Left lung (tissue), 14 donors: ENCODE data around the gene MTLN. TPM values are rescaled to one million over a fixed set of nuclear protein-coding genes. Genes with fewer than 3 reads are reported as not detected.
"Not testable (repeated sequence)": the region's sequence is repeated elsewhere in the genome, so short reads cannot be mapped to it uniquely, and the experiment has no call there.

Experiments
- ATAC-seq: fragments of 200-7000 bp; cut with Tn5 transposase; one replicate; pipeline ENCODE4 v1.9.1; 2020; ENCODE audit warnings: moderate library complexity
- DNase-seq, 4 donors: peaks; one replicate each; pipeline ENCODE4 v3.0.0-alpha.2; 2013 to 2020
- H3K27ac ChIP-seq, 2 donors: fragments of 200-600 bp; sonication (generic) in 1 of 2; one replicate each; pipeline versions ENCODE4 v1.5.0 to v1.8.0; 2020 to 2021
- H3K27me3 ChIP-seq, 2 donors: fragments of 200-600 bp; sonication (generic) in 1 of 2; one replicate each; pipeline versions ENCODE4 v1.5.0 to v1.8.0; 2020 to 2021
- H3K36me3 ChIP-seq, 2 donors: fragments of 200-600 bp; sonication (generic) in 1 of 2; one replicate each; pipeline versions ENCODE4 v1.5.0 to v1.8.0; 2020 to 2021
- H3K4me1 ChIP-seq, 2 donors: fragments of 200-600 bp; one replicate each; pipeline ENCODE4 v1.8.0; 2021
- H3K4me3 ChIP-seq, 2 donors: fragments of 200-600 bp; sonication (generic) in 1 of 2; one replicate each; pipeline versions ENCODE4 v1.5.0 to v1.8.0; 2020 to 2021; ENCODE audit warnings: mild to moderate bottlenecking in 1 of 2
- H3K9me3 ChIP-seq, 2 donors: fragments of 200-600 bp; sonication (generic) in 1 of 2; one replicate each; pipeline versions ENCODE4 v1.5.0 to v1.8.0; 2020 to 2021
- intact Hi-C, 2 donors: fragments of 100-400 bp; cut with DNase I; formaldehyde crosslinking; loops; one replicate each; pipeline versions ENCODE4 v1.11.2 to v1.14.2; 2022
- long read RNA-seq, 12 donors: library from polyadenylated mRNA in 2 of 12; unstranded in 2 of 12; transcript quantifications; one replicate each; pipeline ENCODE4 v2.0.0 and lab custom pipeline, GENCODE V29; 2019 to 2026
- polyA plus RNA-seq, 6 donors: library from polyadenylated mRNA; unstranded; fragments of 120-200 nt; gene quantifications; one replicate each; pipeline ENCODE4 v1.2.1, GENCODE V29; 2013; ENCODE audit not compliant: insufficient read length in 6 of 6
- total RNA-seq, 2 donors: library from RNA; stranded (reverse); fragmentation: NEBNext Ultra II Directional; extraction: Animal tissue kit (Norgen Biotek cat#: 25700); gene quantifications; one replicate each; pipeline ENCODE4 v1.2.1, GENCODE V29; 2021
- TF ChIP-seq, protein P1 (sequence below), 2 donors: fragments of 200-600 bp; sonication (generic) in 1 of 2; IDR thresholded peaks; one replicate each; pipeline versions ENCODE4 v1.5.0 to v1.8.0; 2021; ENCODE audit warnings: antibody characterized with exemption in 2 of 2
- donor health status: DM: no; HTN: yes; CAD: no.
- donor health status: DM: no; HTN: no; CAD: no.

Gene MTLN, protein sequence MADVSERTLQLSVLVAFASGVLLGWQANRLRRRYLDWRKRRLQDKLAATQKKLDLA
- total RNA-seq (10 to 100 TPM; 57.0 to 67.8 TPM), polyA plus RNA-seq (10 to 100 TPM in 5 of 6 donors, 1 to 10 TPM in 1; 8.0 to 17.5 (median 12.4) TPM)
- long read RNA-seq, donor 1, transcript MTLN-203 (2 exons, 441 nt): major isoform, 38 of 38 reads
- long read RNA-seq, donor 1, partial matches to known transcripts: 0 of 38 reads
- long read RNA-seq, donor 1, other reads (novel, unspliced or antisense): 0 of 38 reads
- long read RNA-seq, donor 2, transcript MTLN-203 (2 exons, 441 nt): major isoform, 35 of 44 reads
- long read RNA-seq, donor 2, partial matches to known transcripts: 9 of 44 reads
- long read RNA-seq, donor 2, other reads (novel, unspliced or antisense): 0 of 44 reads
- long read RNA-seq, donor 3, transcript MTLN-203 (2 exons, 441 nt): major isoform, 35 of 35 reads
- long read RNA-seq, donor 3, partial matches to known transcripts: 0 of 35 reads
- long read RNA-seq, donor 3, other reads (novel, unspliced or antisense): 0 of 35 reads
- long read RNA-seq, donor 4, transcript MTLN-203 (2 exons, 441 nt): major isoform, 84 of 88 reads
- long read RNA-seq, donor 4, partial matches to known transcripts: 0 of 88 reads
- long read RNA-seq, donor 4, other reads (novel, unspliced or antisense): 4 of 88 reads
- long read RNA-seq, donor 5, transcript MTLN-203 (2 exons, 441 nt): major isoform, 34 of 34 reads
- long read RNA-seq, donor 5, partial matches to known transcripts: 0 of 34 reads
- long read RNA-seq, donor 5, other reads (novel, unspliced or antisense): 0 of 34 reads
- long read RNA-seq, donor 6, transcript MTLN-203 (2 exons, 441 nt): major isoform, 91 of 91 reads
- long read RNA-seq, donor 6, partial matches to known transcripts: 0 of 91 reads
- long read RNA-seq, donor 6, other reads (novel, unspliced or antisense): 0 of 91 reads
- long read RNA-seq, donor 7, transcript MTLN-203 (2 exons, 441 nt): major isoform, 24 of 24 reads
- long read RNA-seq, donor 7, partial matches to known transcripts: 0 of 24 reads
- long read RNA-seq, donor 7, other reads (novel, unspliced or antisense): 0 of 24 reads
- long read RNA-seq, donor 8, transcript MTLN-203 (2 exons, 441 nt): major isoform, 18 of 18 reads
- long read RNA-seq, donor 8, partial matches to known transcripts: 0 of 18 reads
- long read RNA-seq, donor 8, other reads (novel, unspliced or antisense): 0 of 18 reads
- long read RNA-seq, donor 9: 0 reads
- long read RNA-seq, donor 10, transcript MTLN-203 (2 exons, 441 nt): major isoform, 30 of 32 reads
- long read RNA-seq, donor 10, partial matches to known transcripts: 0 of 32 reads
- long read RNA-seq, donor 10, other reads (novel, unspliced or antisense): 2 of 32 reads
- long read RNA-seq, donor 11, transcript MTLN-203 (2 exons, 441 nt): major isoform, 41 of 41 reads
- long read RNA-seq, donor 11, partial matches to known transcripts: 0 of 41 reads
- long read RNA-seq, donor 11, other reads (novel, unspliced or antisense): 0 of 41 reads
- long read RNA-seq, donor 12, transcript MTLN-203 (2 exons, 441 nt): major isoform, 15 of 15 reads
- long read RNA-seq, donor 12, partial matches to known transcripts: 0 of 15 reads
- long read RNA-seq, donor 12, other reads (novel, unspliced or antisense): 0 of 15 reads

DNA sequence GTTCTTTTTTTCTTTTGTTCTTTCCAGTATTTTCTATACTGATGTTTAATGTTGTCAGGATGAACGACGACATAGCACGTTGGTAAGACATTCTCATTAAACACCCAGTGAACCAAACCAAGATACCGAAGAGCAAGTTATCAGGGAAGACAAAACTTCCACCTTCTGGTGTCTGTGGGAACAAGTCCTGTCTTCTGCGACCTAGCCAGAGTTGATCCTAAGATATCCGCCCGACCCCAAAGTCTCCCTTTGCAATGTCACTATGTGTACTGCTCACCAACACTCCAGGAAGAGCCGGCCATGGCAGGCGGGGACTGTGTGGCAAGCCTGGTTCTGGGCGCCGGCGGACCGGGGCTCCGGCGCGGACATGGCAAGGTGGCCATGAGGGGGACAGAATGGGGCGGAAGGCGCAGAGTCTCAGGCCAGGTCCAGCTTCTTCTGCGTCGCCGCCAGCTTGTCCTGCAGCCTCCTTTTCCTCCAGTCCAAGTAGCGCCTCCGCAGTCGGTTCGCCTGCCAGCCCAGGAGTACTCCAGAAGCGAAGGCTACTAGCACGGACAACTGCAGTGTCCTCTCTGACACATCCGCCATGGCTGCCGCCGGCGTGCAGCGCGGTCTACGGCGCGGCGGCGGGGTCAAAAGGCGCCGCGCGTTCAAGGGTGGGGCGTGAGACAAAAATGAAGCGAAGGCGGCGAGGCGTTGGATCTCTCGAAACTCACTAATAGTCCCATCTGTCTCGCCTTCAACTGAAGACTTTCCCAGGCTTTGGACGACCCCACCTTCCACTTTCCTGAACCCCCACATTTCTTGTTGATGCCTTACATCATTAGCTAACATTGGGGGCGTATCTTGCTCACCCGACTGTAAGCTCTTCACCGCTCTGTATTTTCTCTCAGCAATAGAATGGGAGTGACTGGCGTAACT, at the start of gene MTLN:
Gene MTLN (minus strand): TSS at position 610 of the 921 bp plus-strand sequence. CDS start 22 bp downstream, at position 588.
- ATAC-seq: peak; percentile 96
- TF ChIP-seq, protein P1, sequence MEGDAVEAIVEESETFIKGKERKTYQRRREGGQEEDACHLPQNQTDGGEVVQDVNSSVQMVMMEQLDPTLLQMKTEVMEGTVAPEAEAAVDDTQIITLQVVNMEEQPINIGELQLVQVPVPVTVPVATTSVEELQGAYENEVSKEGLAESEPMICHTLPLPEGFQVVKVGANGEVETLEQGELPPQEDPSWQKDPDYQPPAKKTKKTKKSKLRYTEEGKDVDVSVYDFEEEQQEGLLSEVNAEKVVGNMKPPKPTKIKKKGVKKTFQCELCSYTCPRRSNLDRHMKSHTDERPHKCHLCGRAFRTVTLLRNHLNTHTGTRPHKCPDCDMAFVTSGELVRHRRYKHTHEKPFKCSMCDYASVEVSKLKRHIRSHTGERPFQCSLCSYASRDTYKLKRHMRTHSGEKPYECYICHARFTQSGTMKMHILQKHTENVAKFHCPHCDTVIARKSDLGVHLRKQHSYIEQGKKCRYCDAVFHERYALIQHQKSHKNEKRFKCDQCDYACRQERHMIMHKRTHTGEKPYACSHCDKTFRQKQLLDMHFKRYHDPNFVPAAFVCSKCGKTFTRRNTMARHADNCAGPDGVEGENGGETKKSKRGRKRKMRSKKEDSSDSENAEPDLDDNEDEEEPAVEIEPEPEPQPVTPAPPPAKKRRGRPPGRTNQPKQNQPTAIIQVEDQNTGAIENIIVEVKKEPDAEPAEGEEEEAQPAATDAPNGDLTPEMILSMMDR (IDR thresholded peaks at IDR 0.05): no peak
- H3K9me3 ChIP-seq: no peaks in the 10 kb centered on the region
- H3K36me3 ChIP-seq: peaks cover 0 to 25% of the 10 kb centered on the region in 2 donors
- no peaks in the 10 kb centered on the region for H3K27me3 ChIP-seq
- intact Hi-C loops: no loop called here
- DNase-seq: peak; percentile 67 to 90 (median 88)
- H3K4me1 ChIP-seq: peaks cover 0 to 11% of the 10 kb centered on the region in 2 donors
- peak within 1 kb of the TSS; percentile 75 to 81 for H3K27ac ChIP-seq
- peak within 1 kb of the TSS; percentile 73 to 91 for H3K4me3 ChIP-seq

DNA sequence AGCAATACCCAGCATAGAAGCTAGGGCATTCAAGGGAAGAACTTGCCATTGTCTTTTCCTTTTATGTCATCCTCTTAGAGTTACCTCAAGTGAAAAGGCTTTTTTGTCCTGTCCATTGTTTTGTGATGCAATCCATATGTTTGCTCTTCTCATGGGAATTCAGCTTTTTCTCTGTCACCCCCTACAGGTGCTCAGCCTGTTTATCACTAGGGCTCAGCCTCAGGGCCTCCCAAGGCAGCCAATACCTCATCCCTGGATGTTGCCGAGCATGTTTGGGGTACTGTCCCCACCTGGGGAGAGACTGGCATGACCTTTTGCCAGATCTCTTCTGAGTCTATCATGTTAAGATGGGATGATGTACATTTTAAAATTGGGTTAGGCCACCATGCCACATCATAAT, 49.6 kb upstream of the MTLN start:
- intact Hi-C loops, ATAC-seq: not testable (repeated sequence)

DNA sequence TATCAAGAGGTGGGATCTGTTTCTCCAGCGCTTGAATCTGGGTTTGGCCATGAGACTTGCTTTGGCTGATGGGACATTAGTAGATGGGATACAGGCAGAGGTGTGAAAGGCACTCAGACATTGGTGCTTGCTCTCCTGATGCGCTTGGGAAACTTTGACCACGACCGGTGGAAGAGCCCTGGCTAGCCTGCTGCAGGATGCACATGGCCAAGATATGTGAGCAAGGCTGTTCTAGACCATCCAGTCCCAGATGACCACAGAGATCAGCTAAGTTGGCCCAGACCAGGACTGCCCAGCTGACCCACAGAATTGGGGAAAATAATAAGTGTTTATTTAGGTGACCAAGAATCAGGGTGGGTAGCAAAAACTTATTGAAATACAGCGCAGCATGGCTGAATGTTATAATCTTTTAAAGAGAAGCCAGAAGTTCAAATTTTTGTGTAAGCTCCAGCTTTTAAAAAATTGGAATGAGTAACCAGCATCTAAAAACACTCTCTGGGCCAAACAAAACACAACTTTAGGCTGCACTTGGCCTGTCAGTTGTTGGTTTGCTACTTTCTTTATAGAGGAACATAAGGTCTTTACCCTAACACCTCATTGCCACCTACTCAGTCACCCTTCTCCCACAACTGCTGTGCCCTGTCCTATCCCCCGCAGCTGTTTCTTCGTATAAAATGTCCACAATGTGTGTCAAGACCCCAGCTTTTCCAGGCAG, 35.9 kb upstream of the MTLN start:
- H3K27ac ChIP-seq, intact Hi-C loops, H3K36me3 ChIP-seq, H3K27me3 ChIP-seq, ATAC-seq, H3K9me3 ChIP-seq, H3K4me3 ChIP-seq, H3K4me1 ChIP-seq: not testable (repeated sequence)
- peak in 1 of 4 donors; percentile 23 for DNase-seq

More for the DNA sequence above, 49.6 kb upstream of the MTLN start:
- not testable (repeated sequence) for H3K4me3 ChIP-seq, H3K4me1 ChIP-seq, H3K9me3 ChIP-seq, H3K36me3 ChIP-seq, H3K27me3 ChIP-seq, H3K27ac ChIP-seq, DNase-seq

DNA sequence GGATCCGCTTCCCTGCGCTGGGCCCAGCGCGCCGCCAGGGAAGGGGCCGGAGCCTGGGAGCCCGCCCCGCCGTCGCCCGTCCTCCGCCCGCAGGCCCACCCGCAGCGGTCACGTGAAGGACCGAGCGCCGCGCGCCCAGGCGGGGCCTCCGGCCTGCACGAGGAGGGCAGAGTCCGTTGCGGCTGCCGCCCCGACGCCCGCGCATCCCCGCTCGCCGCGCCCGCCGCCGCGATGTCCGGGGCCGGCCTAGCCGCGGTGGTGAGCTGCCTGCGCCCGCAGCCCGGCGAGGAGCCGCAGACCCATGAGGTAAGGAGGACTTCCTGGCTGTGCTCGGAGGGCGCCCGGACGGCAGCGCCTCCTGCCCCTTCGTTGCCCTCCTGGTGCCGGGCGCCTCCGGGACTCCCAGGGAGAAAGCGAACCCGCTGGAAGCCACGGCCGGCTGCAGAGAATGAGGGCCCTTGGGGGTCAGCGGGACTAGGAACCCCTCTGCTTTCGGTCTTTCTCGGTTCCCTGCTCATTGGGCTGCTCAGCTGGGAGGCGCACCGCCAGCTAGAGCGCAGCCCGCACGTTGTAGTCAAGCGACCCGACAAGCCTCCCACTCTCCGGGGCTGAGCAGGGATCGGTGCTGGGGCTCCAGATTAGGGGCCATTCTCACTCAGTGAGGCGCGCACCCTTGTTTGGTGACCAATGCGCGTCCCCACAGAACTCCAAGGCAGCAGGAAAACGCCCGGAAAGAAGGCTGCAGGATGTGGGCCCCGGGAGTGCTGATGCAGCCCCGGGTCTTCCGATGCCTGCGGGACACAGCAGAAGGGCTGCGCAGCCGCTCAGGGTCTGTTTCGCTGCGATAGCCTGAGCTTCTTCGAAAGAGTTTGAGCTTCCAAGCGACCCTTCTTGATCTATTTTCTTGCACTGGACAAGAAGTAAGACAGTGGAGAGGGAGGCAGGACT, 33.4 kb upstream of the MTLN start:
- H3K27ac ChIP-seq, H3K4me1 ChIP-seq, H3K36me3 ChIP-seq, intact Hi-C loops, DNase-seq, H3K4me3 ChIP-seq, H3K27me3 ChIP-seq, H3K9me3 ChIP-seq: not testable (repeated sequence)
- ATAC-seq: peak; percentile 70

DNA sequence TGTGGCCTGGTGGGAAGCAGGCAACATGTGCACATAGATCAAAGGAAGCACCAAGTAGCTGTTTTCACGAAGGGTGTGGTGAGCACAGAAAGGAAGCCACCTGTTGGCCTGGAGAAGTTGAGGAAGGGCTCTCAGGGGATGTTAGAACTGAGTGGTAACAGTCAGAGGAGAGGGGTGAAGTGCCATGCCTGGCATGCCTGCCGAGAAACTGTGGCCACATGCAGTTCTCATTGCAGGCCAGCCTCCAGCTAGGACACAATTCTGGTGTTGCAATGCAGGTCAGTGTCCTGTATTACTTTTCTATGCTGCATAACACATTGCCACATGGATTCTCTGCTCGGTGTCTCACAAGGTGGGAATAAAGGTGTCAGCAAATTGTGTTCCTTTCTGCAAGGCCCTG, 30.9 kb upstream of the MTLN start:
- H3K27me3 ChIP-seq, H3K9me3 ChIP-seq, H3K4me1 ChIP-seq, H3K36me3 ChIP-seq, H3K27ac ChIP-seq, DNase-seq, ATAC-seq, intact Hi-C loops, H3K4me3 ChIP-seq: not testable (repeated sequence)

DNA sequence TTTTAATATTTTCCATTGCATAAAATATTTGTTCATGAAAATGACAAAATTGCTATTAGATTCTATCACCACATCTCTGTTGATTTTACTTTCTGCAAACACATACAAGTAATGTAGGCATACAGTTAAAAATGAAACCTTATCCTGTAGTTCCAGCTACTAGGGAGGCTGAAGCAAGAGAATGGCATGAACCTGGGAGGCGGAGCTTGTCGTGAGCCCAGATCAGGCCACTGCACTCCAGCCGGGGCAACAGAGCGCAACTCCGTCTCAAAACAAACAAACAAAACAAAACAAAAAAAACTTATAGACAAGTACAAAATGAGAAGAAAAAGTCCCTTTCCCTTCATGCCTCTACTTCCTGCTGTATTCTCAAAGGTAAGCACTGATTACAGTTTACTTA, 22.2 kb upstream of the MTLN start:
- H3K27ac ChIP-seq, H3K9me3 ChIP-seq, intact Hi-C loops, H3K4me3 ChIP-seq, H3K36me3 ChIP-seq, H3K4me1 ChIP-seq, H3K27me3 ChIP-seq: not testable (repeated sequence)
- peak in 1 of 4 donors; percentile 37 for DNase-seq
- peak; percentile 57 for ATAC-seq

DNA sequence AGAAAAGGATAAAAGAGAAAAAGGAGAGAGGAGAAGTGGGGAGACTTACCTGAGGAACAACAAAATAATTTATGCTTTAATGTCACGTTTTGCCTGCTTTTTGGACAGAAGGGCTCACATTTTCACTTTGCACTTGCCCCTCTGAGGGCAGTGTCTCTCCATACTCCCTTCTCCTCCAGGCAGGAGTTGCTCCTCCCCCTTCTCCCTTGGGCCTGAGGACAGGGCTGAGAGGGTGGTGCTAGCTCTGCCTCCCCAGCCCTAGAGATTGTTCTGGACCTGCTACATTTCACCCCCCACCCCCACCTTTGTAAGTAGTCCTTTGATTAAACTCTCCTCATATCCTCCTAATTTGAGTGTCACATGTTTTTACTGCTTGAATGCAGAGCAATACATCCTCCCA, 17.5 kb upstream of the MTLN start:
- ATAC-seq, intact Hi-C loops, H3K4me1 ChIP-seq, H3K27ac ChIP-seq, DNase-seq, H3K4me3 ChIP-seq, H3K27me3 ChIP-seq, H3K36me3 ChIP-seq, H3K9me3 ChIP-seq: not testable (repeated sequence)

DNA sequence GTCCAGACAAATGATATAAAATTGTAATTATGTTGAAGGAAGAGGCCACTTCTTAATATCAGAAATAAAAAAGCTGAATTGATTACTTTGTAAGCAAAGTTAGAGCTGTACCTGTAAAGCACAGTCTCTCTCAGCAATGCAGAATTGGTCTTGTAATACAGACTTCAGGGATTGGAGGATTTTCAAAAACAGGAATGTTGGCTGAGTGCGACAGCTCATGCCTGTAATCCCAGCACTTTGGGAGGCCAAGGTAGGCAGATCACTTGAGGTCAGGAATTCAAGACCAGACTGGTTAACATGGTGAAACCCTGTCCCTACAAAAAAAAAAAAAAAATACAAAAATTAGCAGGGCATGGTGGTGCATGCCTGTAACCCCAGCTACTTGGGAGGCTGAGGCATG, 10.3 kb upstream of the MTLN start:
- H3K36me3 ChIP-seq, DNase-seq, H3K4me3 ChIP-seq, ATAC-seq, intact Hi-C loops, H3K9me3 ChIP-seq, H3K4me1 ChIP-seq, H3K27ac ChIP-seq: not testable (repeated sequence)
- H3K27me3 ChIP-seq: peaks cover 8 to 21% of the 10 kb centered on the region in 2 donors
